Ishikawa (cell line): ENCODE results near the gene ARMC3.

Source experiments
- CEBPB ChIP-seq: IDR thresholded peaks from 2 replicates; pipeline ENCODE4 v1.6.1; 2012
- CREB1 ChIP-seq: IDR thresholded peaks from 2 replicates; pipeline ENCODE4 v1.6.1; 2012; ENCODE audit warnings: low read depth
- EGR1 ChIP-seq: IDR thresholded peaks from 2 replicates; pipeline ENCODE4 v1.6.1; 2012
- FOXM1 ChIP-seq: IDR thresholded peaks from 2 replicates; pipeline ENCODE4 v1.6.1; 2012; ENCODE audit warnings: low read depth, borderline replicate concordance
- RAD21 ChIP-seq: IDR thresholded peaks from 2 replicates; pipeline ENCODE4 v1.6.1; 2012; ENCODE audit warnings: low read depth
- TCF12 ChIP-seq: IDR thresholded peaks from 2 replicates; pipeline ENCODE4 v1.6.1; 2012; ENCODE audit warnings: low read depth
- YY1 ChIP-seq: IDR thresholded peaks from 2 replicates; pipeline ENCODE4 v1.6.1; 2012; ENCODE audit warnings: low read depth
- ZBTB7A ChIP-seq: IDR thresholded peaks from 2 replicates; pipeline ENCODE4 v1.6.1; 2012; ENCODE audit warnings: low read depth
- TF ChIP-seq, protein P1 (sequence below): IDR thresholded peaks from 2 replicates; pipeline ENCODE4 v1.6.1; 2012

DNA sequence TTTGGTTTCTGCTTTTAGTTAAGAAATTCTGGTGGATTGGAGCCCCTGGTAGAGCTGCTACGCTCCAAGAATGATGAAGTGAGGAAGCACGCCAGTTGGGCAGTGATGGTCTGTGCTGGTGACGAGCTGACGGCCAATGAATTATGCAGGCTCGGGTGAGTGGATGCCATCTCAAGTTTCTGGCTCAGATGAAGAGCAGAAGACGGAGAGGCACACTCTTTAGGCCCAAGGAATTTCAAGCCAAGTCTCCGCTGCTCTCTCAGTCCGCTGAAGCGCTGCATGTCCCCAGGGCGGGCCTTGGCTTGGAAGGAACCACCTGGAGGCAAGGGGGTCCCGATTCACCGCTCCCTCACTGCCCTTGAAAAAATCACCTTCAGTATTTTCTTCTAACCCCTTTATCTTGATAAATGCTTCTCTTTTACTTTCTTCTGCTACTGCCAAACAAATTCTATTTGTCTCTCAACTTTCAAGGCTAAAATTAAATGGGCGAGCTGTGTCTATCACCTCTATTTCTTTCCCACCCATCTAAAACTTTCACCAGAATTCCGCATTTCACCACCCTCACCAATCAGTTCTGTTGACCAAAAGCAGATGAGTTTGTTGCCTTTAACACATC, 74.2 kb downstream of the ARMC3 start:
- TF ChIP-seq CEBPB (no peak), YY1 (no peak), FOXM1 (no peak), RAD21 (no peak), CREB1 (no peak), TCF12 (no peak), ZBTB7A (no peak), EGR1 (no peak)
- TF ChIP-seq, protein P1, sequence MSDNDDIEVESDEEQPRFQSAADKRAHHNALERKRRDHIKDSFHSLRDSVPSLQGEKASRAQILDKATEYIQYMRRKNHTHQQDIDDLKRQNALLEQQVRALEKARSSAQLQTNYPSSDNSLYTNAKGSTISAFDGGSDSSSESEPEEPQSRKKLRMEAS = no peak
